Keratinocyte (primary cell): ENCODE results near the gene KRT4.

Experiments used
- CTCF ChIP-seq, 3 experiments: IDR thresholded peaks in 1 of 3; conservative IDR thresholded peaks in 1 of 3; optimal IDR thresholded peaks in 1 of 3; 2 replicates in 2 of 3; 3 replicates in 1 of 3; pipeline versions ENCODE3 to v1.5.1; 2011; ENCODE audit warnings: low read length in 3 of 3, mild to moderate bottlenecking in 3 of 3, moderate library complexity in 2 of 3, control low read depth in 1 of 3, inconsistent platforms in 1 of 3; ENCODE audit not compliant: insufficient read depth in 2 of 3; ENCODE audit errors: extremely low read depth in 1 of 3
- EZH2 ChIP-seq: IDR thresholded peaks from one replicate; pipeline ENCODE4 v1.6.1; 2012; ENCODE audit warnings: inconsistent platforms, mild to moderate bottlenecking, low read length, moderate library complexity

- TF ChIP-seq CTCF (optimal IDR thresholded peaks at IDR 0.05 in 1 of 3, IDR thresholded peaks at IDR 0.05 in 1 of 3, conservative IDR thresholded peaks at IDR 0.05 in 1 of 3; ENCODE audit: extremely low read depth in 1 of 3, insufficient read depth in 2 of 3, low read length in 3 of 3) = no peak
- no peak for TF ChIP-seq EZH2
Measured at GRCh38 chr12:52850681-52851080, 36.8 kb upstream of the KRT4 start.
